Dedifferentiated amniotic fluid mesenchymal stem cell (primary cell): ENCODE measurements around the gene NXNL2.

Experiments used
- DNase-seq: peaks from one replicate; pipeline ENCODE4 v3.0.0-alpha.2; 2016; ENCODE audit errors: extremely low spot score

Gene NXNL2

GRCh38 chr9:88578121-88579049, 43.4 kb downstream of the NXNL2 start:
- peak; percentile 70 for DNase-seq

- no peak for DNase-seq
These were observed 44.2 kb downstream of the NXNL2 start for GRCh38 chr9:88579050-88579715.

GRCh38 chr9:88580961-88581360, 46.0 kb downstream of the NXNL2 start:
- no peak for DNase-seq

GRCh38 chr9:88583901-88584596, 49.1 kb downstream of the NXNL2 start:
- DNase-seq = peak; percentile 80

- no peak for DNase-seq
These were observed 50.4 kb downstream of the NXNL2 start for GRCh38 chr9:88585426-88585825.

GRCh38 chr9:88586452-88586851, 51.5 kb downstream of the NXNL2 start:
- no peak for DNase-seq

GRCh38 chr9:88587182-88587581, 52.2 kb downstream of the NXNL2 start:
- DNase-seq = no peak

GRCh38 chr9:88587885-88588649, 53.1 kb downstream of the NXNL2 start:
- DNase-seq = no peak

- no peak for DNase-seq
These were observed 54.7 kb downstream of the NXNL2 start for GRCh38 chr9:88589656-88590055.

GRCh38 chr9:88590558-88591146, 55.7 kb downstream of the NXNL2 start:
- DNase-seq = no peak

- peak; percentile 80 for DNase-seq
These were observed 58.7 kb downstream of the NXNL2 start for GRCh38 chr9:88593537-88594185.
